WTC11 (cell line): ENCODE data around the gene SMG9.

Source experiments
- CREB1 ChIP-seq: sonication (generic); formaldehyde crosslinking; IDR thresholded peaks from 2 replicates; pipeline ENCODE4 v1.8.0; 2023; ENCODE audit warnings: mild to moderate bottlenecking, missing genetic modification reagents
- ESRRA ChIP-seq: sonication (generic); formaldehyde crosslinking; IDR thresholded peaks from 2 replicates; pipeline ENCODE4 v1.8.1; 2022; ENCODE audit warnings: mild to moderate bottlenecking, missing genetic modification reagents, borderline replicate concordance
- JUN ChIP-seq: sonication (generic); formaldehyde crosslinking; IDR thresholded peaks from 2 replicates; pipeline ENCODE4 v1.8.0; 2023; ENCODE audit warnings: mild to moderate bottlenecking, missing genetic modification reagents
- NFYB ChIP-seq: sonication (generic); formaldehyde crosslinking; conservative IDR thresholded peaks from 2 replicates; pipeline ENCODE4 v1.8.0; 2022; ENCODE audit warnings: low read depth, missing genetic modification reagents
- TP53 ChIP-seq: sonication (generic); formaldehyde crosslinking; IDR thresholded peaks from 2 replicates; pipeline ENCODE4 v1.8.1; 2023; ENCODE audit warnings: mild to moderate bottlenecking, missing genetic modification reagents
- ZNF416 ChIP-seq: fragments of 250-450 bp; sonication (Bioruptor Pico); IDR thresholded peaks from 2 replicates; pipeline ENCODE4 v1.9.0; 2021; ENCODE audit warnings: mild to moderate bottlenecking, inconsistent platforms
- TF ChIP-seq, protein P1 (sequence below): fragments of 200-600 bp; IDR thresholded peaks from 2 replicates; pipeline ENCODE4 v1.8.0; 2022; ENCODE audit warnings: antibody characterized with exemption
- TF ChIP-seq, protein P2 (sequence below): sonication (generic); formaldehyde crosslinking; IDR thresholded peaks from 2 replicates; pipeline ENCODE4 v1.8.1; 2023; ENCODE audit warnings: mild to moderate bottlenecking, moderate library complexity, missing genetic modification reagents
- TF ChIP-seq, protein P3 (sequence below): fragments of 250-450 bp; sonication (Bioruptor Pico); IDR thresholded peaks from 2 replicates; pipeline ENCODE4 v1.9.0; 2021; ENCODE audit warnings: mild to moderate bottlenecking, borderline replicate concordance
- TF ChIP-seq, protein P4 (sequence below): sonication (generic); formaldehyde crosslinking; IDR thresholded peaks from 2 replicates; pipeline ENCODE4 v1.8.1; 2022; ENCODE audit warnings: mild to moderate bottlenecking, moderate library complexity, missing genetic modification reagents
- TF ChIP-seq, protein P5 (sequence below): sonication (generic); formaldehyde crosslinking; IDR thresholded peaks from 2 replicates; pipeline ENCODE4 v1.8.0; 2022; ENCODE audit warnings: mild to moderate bottlenecking, missing genetic modification reagents

DNA sequence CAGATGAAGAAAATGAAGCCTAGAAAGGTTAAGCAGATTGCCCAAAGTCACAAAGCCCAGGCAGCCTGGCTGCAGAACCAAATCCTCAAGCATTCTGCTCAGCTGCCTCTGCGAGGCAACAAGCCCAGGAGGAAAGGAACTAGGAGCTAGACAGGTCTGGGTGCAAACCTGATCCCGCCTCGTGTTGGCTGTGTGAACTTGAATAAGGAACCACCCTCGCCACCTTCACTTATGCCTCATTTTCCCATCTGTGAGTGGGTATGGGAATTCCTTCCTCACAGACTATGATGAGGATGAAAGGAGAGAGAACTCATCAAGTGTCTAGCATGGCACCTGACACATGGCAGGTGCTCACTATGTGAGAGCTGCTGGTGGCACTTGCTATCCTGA lies 6.6 kb downstream of the SMG9 start:
- TF ChIP-seq, protein P1, sequence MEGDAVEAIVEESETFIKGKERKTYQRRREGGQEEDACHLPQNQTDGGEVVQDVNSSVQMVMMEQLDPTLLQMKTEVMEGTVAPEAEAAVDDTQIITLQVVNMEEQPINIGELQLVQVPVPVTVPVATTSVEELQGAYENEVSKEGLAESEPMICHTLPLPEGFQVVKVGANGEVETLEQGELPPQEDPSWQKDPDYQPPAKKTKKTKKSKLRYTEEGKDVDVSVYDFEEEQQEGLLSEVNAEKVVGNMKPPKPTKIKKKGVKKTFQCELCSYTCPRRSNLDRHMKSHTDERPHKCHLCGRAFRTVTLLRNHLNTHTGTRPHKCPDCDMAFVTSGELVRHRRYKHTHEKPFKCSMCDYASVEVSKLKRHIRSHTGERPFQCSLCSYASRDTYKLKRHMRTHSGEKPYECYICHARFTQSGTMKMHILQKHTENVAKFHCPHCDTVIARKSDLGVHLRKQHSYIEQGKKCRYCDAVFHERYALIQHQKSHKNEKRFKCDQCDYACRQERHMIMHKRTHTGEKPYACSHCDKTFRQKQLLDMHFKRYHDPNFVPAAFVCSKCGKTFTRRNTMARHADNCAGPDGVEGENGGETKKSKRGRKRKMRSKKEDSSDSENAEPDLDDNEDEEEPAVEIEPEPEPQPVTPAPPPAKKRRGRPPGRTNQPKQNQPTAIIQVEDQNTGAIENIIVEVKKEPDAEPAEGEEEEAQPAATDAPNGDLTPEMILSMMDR, result no peak
- no peak for TF ChIP-seq JUN
- TF ChIP-seq CREB1, result no peak
- TF ChIP-seq, protein P2, sequence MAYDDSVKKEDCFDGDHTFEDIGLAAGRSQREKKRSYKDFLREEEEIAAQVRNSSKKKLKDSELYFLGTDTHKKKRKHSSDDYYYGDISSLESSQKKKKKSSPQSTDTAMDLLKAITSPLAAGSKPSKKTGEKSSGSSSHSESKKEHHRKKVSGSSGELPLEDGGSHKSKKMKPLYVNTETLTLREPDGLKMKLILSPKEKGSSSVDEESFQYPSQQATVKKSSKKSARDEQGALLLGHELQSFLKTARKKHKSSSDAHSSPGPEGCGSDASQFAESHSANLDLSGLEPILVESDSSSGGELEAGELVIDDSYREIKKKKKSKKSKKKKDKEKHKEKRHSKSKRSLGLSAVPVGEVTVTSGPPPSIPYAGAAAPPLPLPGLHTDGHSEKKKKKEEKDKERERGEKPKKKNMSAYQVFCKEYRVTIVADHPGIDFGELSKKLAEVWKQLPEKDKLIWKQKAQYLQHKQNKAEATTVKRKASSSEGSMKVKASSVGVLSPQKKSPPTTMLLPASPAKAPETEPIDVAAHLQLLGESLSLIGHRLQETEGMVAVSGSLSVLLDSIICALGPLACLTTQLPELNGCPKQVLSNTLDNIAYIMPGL, result no peak
- no peak for TF ChIP-seq ESRRA (CRISPR knock-in tag)
- TF ChIP-seq, protein P3, sequence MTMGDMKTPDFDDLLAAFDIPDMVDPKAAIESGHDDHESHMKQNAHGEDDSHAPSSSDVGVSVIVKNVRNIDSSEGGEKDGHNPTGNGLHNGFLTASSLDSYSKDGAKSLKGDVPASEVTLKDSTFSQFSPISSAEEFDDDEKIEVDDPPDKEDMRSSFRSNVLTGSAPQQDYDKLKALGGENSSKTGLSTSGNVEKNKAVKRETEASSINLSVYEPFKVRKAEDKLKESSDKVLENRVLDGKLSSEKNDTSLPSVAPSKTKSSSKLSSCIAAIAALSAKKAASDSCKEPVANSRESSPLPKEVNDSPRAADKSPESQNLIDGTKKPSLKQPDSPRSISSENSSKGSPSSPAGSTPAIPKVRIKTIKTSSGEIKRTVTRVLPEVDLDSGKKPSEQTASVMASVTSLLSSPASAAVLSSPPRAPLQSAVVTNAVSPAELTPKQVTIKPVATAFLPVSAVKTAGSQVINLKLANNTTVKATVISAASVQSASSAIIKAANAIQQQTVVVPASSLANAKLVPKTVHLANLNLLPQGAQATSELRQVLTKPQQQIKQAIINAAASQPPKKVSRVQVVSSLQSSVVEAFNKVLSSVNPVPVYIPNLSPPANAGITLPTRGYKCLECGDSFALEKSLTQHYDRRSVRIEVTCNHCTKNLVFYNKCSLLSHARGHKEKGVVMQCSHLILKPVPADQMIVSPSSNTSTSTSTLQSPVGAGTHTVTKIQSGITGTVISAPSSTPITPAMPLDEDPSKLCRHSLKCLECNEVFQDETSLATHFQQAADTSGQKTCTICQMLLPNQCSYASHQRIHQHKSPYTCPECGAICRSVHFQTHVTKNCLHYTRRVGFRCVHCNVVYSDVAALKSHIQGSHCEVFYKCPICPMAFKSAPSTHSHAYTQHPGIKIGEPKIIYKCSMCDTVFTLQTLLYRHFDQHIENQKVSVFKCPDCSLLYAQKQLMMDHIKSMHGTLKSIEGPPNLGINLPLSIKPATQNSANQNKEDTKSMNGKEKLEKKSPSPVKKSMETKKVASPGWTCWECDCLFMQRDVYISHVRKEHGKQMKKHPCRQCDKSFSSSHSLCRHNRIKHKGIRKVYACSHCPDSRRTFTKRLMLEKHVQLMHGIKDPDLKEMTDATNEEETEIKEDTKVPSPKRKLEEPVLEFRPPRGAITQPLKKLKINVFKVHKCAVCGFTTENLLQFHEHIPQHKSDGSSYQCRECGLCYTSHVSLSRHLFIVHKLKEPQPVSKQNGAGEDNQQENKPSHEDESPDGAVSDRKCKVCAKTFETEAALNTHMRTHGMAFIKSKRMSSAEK (CRISPR knock-in tag), result no peak
- TF ChIP-seq, protein P4, sequence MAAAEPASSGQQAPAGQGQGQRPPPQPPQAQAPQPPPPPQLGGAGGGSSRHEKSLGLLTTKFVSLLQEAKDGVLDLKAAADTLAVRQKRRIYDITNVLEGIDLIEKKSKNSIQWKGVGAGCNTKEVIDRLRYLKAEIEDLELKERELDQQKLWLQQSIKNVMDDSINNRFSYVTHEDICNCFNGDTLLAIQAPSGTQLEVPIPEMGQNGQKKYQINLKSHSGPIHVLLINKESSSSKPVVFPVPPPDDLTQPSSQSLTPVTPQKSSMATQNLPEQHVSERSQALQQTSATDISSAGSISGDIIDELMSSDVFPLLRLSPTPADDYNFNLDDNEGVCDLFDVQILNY (CRISPR knock-in tag), result no peak
- TF ChIP-seq NFYB (CRISPR knock-in tag), result no peak
- no peak for TF ChIP-seq TP53 (CRISPR knock-in tag)
- TF ChIP-seq, protein P5, sequence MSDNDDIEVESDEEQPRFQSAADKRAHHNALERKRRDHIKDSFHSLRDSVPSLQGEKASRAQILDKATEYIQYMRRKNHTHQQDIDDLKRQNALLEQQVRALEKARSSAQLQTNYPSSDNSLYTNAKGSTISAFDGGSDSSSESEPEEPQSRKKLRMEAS (CRISPR knock-in tag), result no peak
- no peak for TF ChIP-seq ZNF416 (CRISPR knock-in tag)
